ENCODE data around the gene CT45A1.

GRCh38 chrX:135697601-135698000 lies 15.8 kb upstream of the CT45A1 start:
- no peak for TF ChIP-seq POLR2A (IDR thresholded peaks at IDR 0.05)
- no peak for TF ChIP-seq POLR2AphosphoS5 (IDR thresholded peaks at IDR 0.05; ENCODE audit: insufficient read depth in 1 of 2, low read depth in 1 of 2)
